Endometrial microvascular endothelial cells (primary cell): Measurements from ENCODE around the gene NPHS1. TPM values are rescaled to one million over a fixed set of nuclear protein-coding genes. Genes with fewer than 3 reads are reported as not detected.
"Not testable (repeated sequence)": the region's sequence is repeated elsewhere in the genome, so short reads cannot be mapped to it uniquely, and the experiment has no call there.

Experiments used
- in situ Hi-C: cut with HindIII; loops from 2 replicates; pipeline ENCODE4 v1.10.0; 2017; ENCODE audit warnings: low sequenced_read_pairs, low pct_unique_long_range_greater_than_20kb; ENCODE audit errors: inconsistent ontology term
- total RNA-seq: library from RNA; depleted of rRNA; stranded (reverse); fragments of >200 nt; gene quantifications from one replicate; pipeline ENCODE4 v1.2.3, GENCODE V29; 2015; ENCODE audit errors: inconsistent ontology term

Gene NPHS1
- total RNA-seq, 1 donor from 2014 or later, result not detected

GRCh38 chr19:35853038-35853756 is 893 bp upstream of the NPHS1 start:
- in situ Hi-C loops, result no loop called here

- in situ Hi-C loops, result no loop called here
These were observed 883 bp downstream of the NPHS1 start for GRCh38 chr19:35851213-35852028.

GRCh38 chr19:35848919-35849505 is 3.3 kb downstream of the NPHS1 start:
- in situ Hi-C loops, result no loop called here

GRCh38 chr19:35848486-35848885 is 3.8 kb downstream of the NPHS1 start:
- in situ Hi-C loops, result no loop called here

GRCh38 chr19:35847911-35848310 is 4.4 kb downstream of the NPHS1 start:
- in situ Hi-C loops, result no loop called here

- in situ Hi-C loops, result no loop called here
These were observed 6.2 kb downstream of the NPHS1 start for GRCh38 chr19:35846038-35846668.

- in situ Hi-C loops, result no loop called here
These were observed 6.9 kb downstream of the NPHS1 start for GRCh38 chr19:35845215-35846037.

- in situ Hi-C loops, result no loop called here
These were observed 7.7 kb downstream of the NPHS1 start for GRCh38 chr19:35844482-35845214.

GRCh38 chr19:35843676-35844481 is 8.4 kb downstream of the NPHS1 start:
- in situ Hi-C loops, result no loop called here

GRCh38 chr19:35842666-35843272 is 9.5 kb downstream of the NPHS1 start:
- in situ Hi-C loops, result no loop called here

- in situ Hi-C loops, result no loop called here
These were observed 10.2 kb downstream of the NPHS1 start for GRCh38 chr19:35841961-35842595.

GRCh38 chr19:35836096-35836495 is 16.2 kb downstream of the NPHS1 start:
- in situ Hi-C loops, result not testable (repeated sequence)

- in situ Hi-C loops, result no loop called here
These were observed 18.3 kb downstream of the NPHS1 start for GRCh38 chr19:35833972-35834371.

- in situ Hi-C loops, result no loop called here
These were observed 20.2 kb downstream of the NPHS1 start for GRCh38 chr19:35832054-35832453.

- in situ Hi-C loops, result no loop called here
These were observed 21.3 kb downstream of the NPHS1 start for GRCh38 chr19:35830986-35831385.

GRCh38 chr19:35828692-35829301 is 23.5 kb downstream of the NPHS1 start:
- in situ Hi-C loops, result no loop called here
